ENCODE results near the gene TCAP. TPM values are rescaled to one million over a fixed set of nuclear protein-coding genes. Genes with fewer than 3 reads are reported as not detected.

The TCAP gene
- polyA plus RNA-seq, 1 donor (not counting 4 experiments of a cell fraction or from before 2014, with no cell fraction given) = 0.20 TPM

- no peak for FAIRE-seq
- Histone ChIP-seq H3K4me3 (ENCODE audit: control insufficient read depth in 2 of 3, extremely low read depth in 1 of 3, insufficient read depth in 2 of 3, low read depth in 1 of 3, low read length in 3 of 3) (no peak overlapping the region), H3K79me2 (ENCODE audit: control insufficient read depth, insufficient read depth, low read length) (no peaks in the 10 kb centered on the region), H3K4me2 (ENCODE audit: control insufficient read depth, extremely low read depth, insufficient read depth, low read depth, low read length) (no peak overlapping the region), H3K9me3 (ENCODE audit: control insufficient read depth, low read depth, low read length) (no peaks in the 10 kb centered on the region), H2AFZ (ENCODE audit: control insufficient read depth, low read length) (no peak overlapping the region), H3K27me3 (ENCODE audit: control insufficient read depth, extremely low read depth, insufficient read depth, low read length) (peaks cover 25% of the 10 kb centered on the region), H3K36me3 (ENCODE audit: control insufficient read depth in 2 of 2, extremely low read depth in 1 of 2, insufficient read depth in 2 of 2, low read length in 2 of 2) (no peaks in the 10 kb centered on the region), H3K27ac (ENCODE audit: control insufficient read depth, insufficient read depth, low read length) (no peak overlapping the region), H3K9ac (ENCODE audit: control insufficient read depth, extremely low read depth, insufficient read depth, low read length) (no peak overlapping the region), H4K20me1 (ENCODE audit: control insufficient read depth, extremely low read depth, insufficient read depth, low read length) (no peaks in the 10 kb centered on the region), H3K9me1 (ENCODE audit: control insufficient read depth, extremely low read depth, insufficient read depth, low read length) (no peaks in the 10 kb centered on the region), H3K4me1 (ENCODE audit: control insufficient read depth, extremely low read depth, insufficient read depth, low read length) (peaks cover 3% of the 10 kb centered on the region)
- no peak for DNase-seq (ENCODE audit: low read depth, low spot score)
- TF ChIP-seq EZH2 (IDR thresholded peaks at IDR 0.05; ENCODE audit: low read length) (no peak), CTCF (optimal IDR thresholded peaks at IDR 0.05 in 1 of 3, IDR thresholded peaks at IDR 0.05 in 1 of 3, conservative IDR thresholded peaks at IDR 0.05 in 1 of 3; ENCODE audit: extremely low read depth in 1 of 3, insufficient read depth in 2 of 3, low read length in 3 of 3) (no peak)
- dilution Hi-C loops (cut with MboI; ENCODE audit: extremely low pct_ligation_motif_present, low sequenced_read_pairs) = no loop called here
Measured at GRCh38 chr17:39672522-39673334, 7.6 kb downstream of the TCAP start.

- H3K9me3 ChIP-seq (ENCODE audit: control insufficient read depth, low read depth, low read length) = no peaks in the 10 kb centered on the region
- peaks cover 2% of the 10 kb centered on the region for H3K4me1 ChIP-seq (ENCODE audit: control insufficient read depth, extremely low read depth, insufficient read depth, low read length)
- H3K4me3 ChIP-seq (ENCODE audit: control insufficient read depth in 2 of 3, extremely low read depth in 1 of 3, insufficient read depth in 2 of 3, low read depth in 1 of 3, low read length in 3 of 3) = no peak overlapping the region
- no peak overlapping the region for H3K9ac ChIP-seq (ENCODE audit: control insufficient read depth, extremely low read depth, insufficient read depth, low read length)
- FAIRE-seq (no peak), DNase-seq (ENCODE audit: low read depth, low spot score) (no peak)
- no peak overlapping the region for H3K4me2 ChIP-seq (ENCODE audit: control insufficient read depth, extremely low read depth, insufficient read depth, low read depth, low read length)
- dilution Hi-C loops (cut with MboI; ENCODE audit: extremely low pct_ligation_motif_present, low sequenced_read_pairs) = no loop called here
- H3K27me3 ChIP-seq (ENCODE audit: control insufficient read depth, extremely low read depth, insufficient read depth, low read length) = peaks cover 20% of the 10 kb centered on the region
- H3K9me1 ChIP-seq (ENCODE audit: control insufficient read depth, extremely low read depth, insufficient read depth, low read length) = no peaks in the 10 kb centered on the region
- TF ChIP-seq CTCF (optimal IDR thresholded peaks at IDR 0.05 in 1 of 3, IDR thresholded peaks at IDR 0.05 in 1 of 3, conservative IDR thresholded peaks at IDR 0.05 in 1 of 3; ENCODE audit: extremely low read depth in 1 of 3, insufficient read depth in 2 of 3, low read length in 3 of 3) (no peak), EZH2 (IDR thresholded peaks at IDR 0.05; ENCODE audit: low read length) (no peak)
- no peaks in the 10 kb centered on the region for H4K20me1 ChIP-seq (ENCODE audit: control insufficient read depth, extremely low read depth, insufficient read depth, low read length)
- H2AFZ ChIP-seq (ENCODE audit: control insufficient read depth, low read length) = no peak overlapping the region
- H3K79me2 ChIP-seq (ENCODE audit: control insufficient read depth, insufficient read depth, low read length) = no peaks in the 10 kb centered on the region
- H3K27ac ChIP-seq (ENCODE audit: control insufficient read depth, insufficient read depth, low read length) = no peak overlapping the region
- H3K36me3 ChIP-seq (ENCODE audit: control insufficient read depth in 2 of 2, extremely low read depth in 1 of 2, insufficient read depth in 2 of 2, low read length in 2 of 2) = no peaks in the 10 kb centered on the region
Measured at GRCh38 chr17:39673335-39674081, 8.4 kb downstream of the TCAP start.

Data from keratinocyte (primary cell).